Measurements from ENCODE around the gene ARID5A.

DNA sequence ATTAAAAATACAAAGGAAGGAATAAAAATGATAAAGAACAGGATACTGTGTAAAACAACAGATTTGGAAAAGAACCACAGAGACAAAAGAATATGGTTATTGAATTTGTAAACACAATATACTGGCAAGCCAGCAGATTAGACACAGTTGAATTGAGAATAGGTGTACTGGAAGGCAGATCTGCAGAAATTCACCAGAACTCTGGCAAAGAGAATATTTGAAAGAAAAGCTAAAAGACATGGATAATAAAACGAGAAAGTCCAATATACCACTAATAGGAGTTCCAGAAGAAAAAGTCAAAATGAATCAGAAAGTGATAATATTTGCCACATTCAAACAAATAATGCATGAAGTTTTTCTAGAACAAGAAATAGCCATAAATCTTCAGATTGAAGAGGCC lies 19.5 kb upstream of the ARID5A start:
- TF ChIP-seq POLR2A (conservative IDR thresholded peaks at IDR 0.05) (no peak), KLF10 (CRISPR knock-in tag; IDR thresholded peaks at IDR 0.05) (no peak)
- TF ChIP-seq, protein P1, sequence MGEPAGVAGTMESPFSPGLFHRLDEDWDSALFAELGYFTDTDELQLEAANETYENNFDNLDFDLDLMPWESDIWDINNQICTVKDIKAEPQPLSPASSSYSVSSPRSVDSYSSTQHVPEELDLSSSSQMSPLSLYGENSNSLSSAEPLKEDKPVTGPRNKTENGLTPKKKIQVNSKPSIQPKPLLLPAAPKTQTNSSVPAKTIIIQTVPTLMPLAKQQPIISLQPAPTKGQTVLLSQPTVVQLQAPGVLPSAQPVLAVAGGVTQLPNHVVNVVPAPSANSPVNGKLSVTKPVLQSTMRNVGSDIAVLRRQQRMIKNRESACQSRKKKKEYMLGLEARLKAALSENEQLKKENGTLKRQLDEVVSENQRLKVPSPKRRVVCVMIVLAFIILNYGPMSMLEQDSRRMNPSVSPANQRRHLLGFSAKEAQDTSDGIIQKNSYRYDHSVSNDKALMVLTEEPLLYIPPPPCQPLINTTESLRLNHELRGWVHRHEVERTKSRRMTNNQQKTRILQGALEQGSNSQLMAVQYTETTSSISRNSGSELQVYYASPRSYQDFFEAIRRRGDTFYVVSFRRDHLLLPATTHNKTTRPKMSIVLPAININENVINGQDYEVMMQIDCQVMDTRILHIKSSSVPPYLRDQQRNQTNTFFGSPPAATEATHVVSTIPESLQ (CRISPR knock-in tag; IDR thresholded peaks at IDR 0.05), result no peak
